Stimulated activated memory B cell treated with anti-CD40 and anti-IgM and Interleukin-4, amounts not matched to agents 10 μg/mL and 1 μg/mL and 100 μg/mL, for 72 hours (primary cell): ENCODE measurements around the gene SRMS.

ENCODE experiments used
- ATAC-seq: fragments of 150-1000 bp; cut with Tn5 transposase; 2 replicates; pipeline ENCODE4 v1.10.0; 2021
- H3K27ac Mint-ChIP-seq: one replicate; pipeline ENCODE4 v1.8.0; 2022; ENCODE audit warnings: mild to moderate bottlenecking, mixed read lengths
- H3K27me3 Mint-ChIP-seq: one replicate; pipeline ENCODE4 v1.8.0; 2022; ENCODE audit warnings: mixed read lengths
- H3K36me3 Mint-ChIP-seq: one replicate; pipeline ENCODE4 v1.8.0; 2022; ENCODE audit warnings: mixed read lengths
- H3K4me1 Mint-ChIP-seq: one replicate; pipeline ENCODE4 v1.8.0; 2022; ENCODE audit warnings: mixed read lengths
- H3K4me3 Mint-ChIP-seq: one replicate; pipeline ENCODE4 v1.8.0; 2022; ENCODE audit warnings: mild to moderate bottlenecking, moderate library complexity, mixed read lengths
- H3K9me3 Mint-ChIP-seq: one replicate; pipeline ENCODE4 v1.8.0; 2022; ENCODE audit warnings: mixed read lengths

The SRMS gene

GRCh38 chr20:63492982-63493381, 54.6 kb downstream of the SRMS start:
- Mint-ChIP-seq H3K36me3 (no peaks in the 10 kb centered on the region), H3K9me3 (peaks cover 14% of the 10 kb centered on the region), H3K27ac (no peak overlapping the region), H3K4me1 (peaks cover 13% of the 10 kb centered on the region), H3K27me3 (peaks cover 62% of the 10 kb centered on the region), H3K4me3 (no peak overlapping the region)
- no peak for ATAC-seq

- H3K27ac Mint-ChIP-seq = no peak overlapping the region
- H3K4me1 Mint-ChIP-seq = peaks cover 13% of the 10 kb centered on the region
- no peak overlapping the region for H3K4me3 Mint-ChIP-seq
- no peak for ATAC-seq
- H3K36me3 Mint-ChIP-seq = no peaks in the 10 kb centered on the region
- H3K9me3 Mint-ChIP-seq = peaks cover 14% of the 10 kb centered on the region
- H3K27me3 Mint-ChIP-seq = peaks cover 60% of the 10 kb centered on the region
Observed at GRCh38 chr20:63492518-63492917, 55.0 kb downstream of the SRMS start.

- Mint-ChIP-seq H3K27ac (no peak overlapping the region), H3K9me3 (peaks cover 14% of the 10 kb centered on the region), H3K27me3 (peaks cover 59% of the 10 kb centered on the region), H3K4me3 (no peak overlapping the region), H3K36me3 (no peaks in the 10 kb centered on the region), H3K4me1 (peaks cover 7% of the 10 kb centered on the region)
- no peak for ATAC-seq
Observed at GRCh38 chr20:63491635-63492230, 55.8 kb downstream of the SRMS start.

- no peak overlapping the region for H3K27ac Mint-ChIP-seq
- H3K4me1 Mint-ChIP-seq = peaks cover under 1% of the 10 kb centered on the region
Observed at GRCh38 chr20:63491078-63491477, 56.5 kb downstream of the SRMS start.

More at GRCh38 chr20:63491078-63491477, 56.5 kb downstream of the SRMS start:
- ATAC-seq = no peak
- Mint-ChIP-seq H3K4me3 (no peak overlapping the region), H3K9me3 (peaks cover 17% of the 10 kb centered on the region), H3K36me3 (no peaks in the 10 kb centered on the region), H3K27me3 (peaks cover 58% of the 10 kb centered on the region)
